AG04450 (cell line): ENCODE data around the gene MOV10L1. TPM values are rescaled to one million over a fixed set of nuclear protein-coding genes. Genes with fewer than 3 reads are reported as not detected.

ENCODE experiments used
- CTCF ChIA-PET: fragments of 300-600, 350-600 bp; formaldehyde crosslinking; extraction: SDS; loops from one replicate; lab custom pipeline; 2022; ENCODE audit warnings: antibody characterized with exemption, inconsistent platforms; lab: Charles Lee
- POLR2A ChIA-PET: fragments of 350-600 bp; formaldehyde crosslinking; extraction: SDS; loops from one replicate; lab custom pipeline; 2021; ENCODE audit warnings: antibody characterized with exemption, inconsistent platforms; lab: Yijun Ruan, JAX
- DNase-seq: peaks from one replicate; pipeline ENCODE4 v3.0.0-alpha.2; 2011; ENCODE audit warnings: low read depth, low spot score
- H3K27ac ChIP-seq: one replicate; pipeline ENCODE4 v1.5.1; 2012; ENCODE audit warnings: low read depth, low read length, control low read depth
- H3K27me3 ChIP-seq: one replicate; pipeline ENCODE4 v1.6.0; 2012; ENCODE audit warnings: low read length; ENCODE audit not compliant: control insufficient read depth, insufficient read depth
- H3K4me3 ChIP-seq: 2 replicates; pipeline ENCODE4 v1.5.1; 2011; ENCODE audit warnings: mild to moderate bottlenecking, low read depth, low read length, control low read depth
- H3K9me3 ChIP-seq: 2 replicates; pipeline ENCODE4 v1.5.1; 2012; ENCODE audit warnings: low read length; ENCODE audit not compliant: control insufficient read depth, insufficient read depth
- polyA plus RNA-seq: library from polyadenylated mRNA; depleted of rRNA; stranded (reverse); fragments of >200 nt; gene quantifications from 2 replicates; pipeline ENCODE4 v1.2.3, GENCODE V29; 2011
- TF ChIP-seq, protein P1 (sequence below): IDR thresholded peaks from 2 replicates; pipeline ENCODE4 v1.5.1; 2011; ENCODE audit warnings: low read depth, low read length, control low read depth, inconsistent platforms

MOV10L1 gene
- polyA plus RNA-seq, 1 experiment, result 4.2 TPM

GRCh38 chr22:50078246-50078645 is 11.6 kb upstream of the MOV10L1 start:
- TF ChIP-seq, protein P1, sequence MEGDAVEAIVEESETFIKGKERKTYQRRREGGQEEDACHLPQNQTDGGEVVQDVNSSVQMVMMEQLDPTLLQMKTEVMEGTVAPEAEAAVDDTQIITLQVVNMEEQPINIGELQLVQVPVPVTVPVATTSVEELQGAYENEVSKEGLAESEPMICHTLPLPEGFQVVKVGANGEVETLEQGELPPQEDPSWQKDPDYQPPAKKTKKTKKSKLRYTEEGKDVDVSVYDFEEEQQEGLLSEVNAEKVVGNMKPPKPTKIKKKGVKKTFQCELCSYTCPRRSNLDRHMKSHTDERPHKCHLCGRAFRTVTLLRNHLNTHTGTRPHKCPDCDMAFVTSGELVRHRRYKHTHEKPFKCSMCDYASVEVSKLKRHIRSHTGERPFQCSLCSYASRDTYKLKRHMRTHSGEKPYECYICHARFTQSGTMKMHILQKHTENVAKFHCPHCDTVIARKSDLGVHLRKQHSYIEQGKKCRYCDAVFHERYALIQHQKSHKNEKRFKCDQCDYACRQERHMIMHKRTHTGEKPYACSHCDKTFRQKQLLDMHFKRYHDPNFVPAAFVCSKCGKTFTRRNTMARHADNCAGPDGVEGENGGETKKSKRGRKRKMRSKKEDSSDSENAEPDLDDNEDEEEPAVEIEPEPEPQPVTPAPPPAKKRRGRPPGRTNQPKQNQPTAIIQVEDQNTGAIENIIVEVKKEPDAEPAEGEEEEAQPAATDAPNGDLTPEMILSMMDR, result no peak
- no peaks in the 10 kb centered on the region; the same call in 1 of the 2 replicates for H3K9me3 ChIP-seq
- ChIA-PET POLR2A (no interaction called here), CTCF (no interaction called here)
- H3K4me3 ChIP-seq, result no peak overlapping the region
- no peak for DNase-seq
- peaks cover 6% of the 10 kb centered on the region for H3K27me3 ChIP-seq
- no peak overlapping the region for H3K27ac ChIP-seq

GRCh38 chr22:50078761-50079160 is 11.0 kb upstream of the MOV10L1 start:
- POLR2A ChIA-PET, result interaction anchor here (0.7 kb wide), 1 partner anchor 141 kb away, joined by 12 read pairs; no protein-coding TSS in a partner anchor
- CTCF ChIA-PET, result interaction anchor here (0.7 kb wide), 1 partner anchor 224 kb away, joined by 6 read pairs; no protein-coding TSS in a partner anchor
- H3K4me3 ChIP-seq, result no peak overlapping the region
- no peak for DNase-seq
- H3K27me3 ChIP-seq, result peaks cover 6% of the 10 kb centered on the region
- no peaks in the 10 kb centered on the region; the same call in 1 of the 2 replicates for H3K9me3 ChIP-seq
- TF ChIP-seq, protein P1, result no peak
- no peak overlapping the region for H3K27ac ChIP-seq

DNA sequence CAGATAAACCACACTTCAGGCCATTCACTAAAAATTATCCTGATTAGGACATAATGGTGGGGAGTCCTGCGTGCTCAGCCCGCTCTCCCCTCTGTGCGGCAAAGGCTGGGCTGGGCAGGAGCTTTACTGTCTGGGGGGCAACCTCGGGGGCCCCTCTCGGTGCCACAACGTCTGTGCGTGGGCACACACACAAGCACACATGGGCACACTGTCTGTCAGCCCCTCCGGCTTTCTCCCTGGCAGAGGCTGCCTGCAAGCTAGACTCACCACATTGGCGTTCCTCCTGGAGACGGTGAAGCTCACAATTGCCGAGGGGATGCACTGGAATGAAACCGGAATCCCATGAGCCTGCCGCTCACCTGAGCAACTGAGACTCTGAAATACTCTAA is 9.7 kb upstream of the MOV10L1 start:
- Histone ChIP-seq H3K27me3 (peaks cover 9% of the 10 kb centered on the region), H3K27ac (no peak overlapping the region), H3K9me3 (no peaks in the 10 kb centered on the region; the same call in 1 of the 2 replicates), H3K4me3 (no peak overlapping the region)
- ChIA-PET POLR2A (no interaction called here), CTCF (no interaction called here)
- TF ChIP-seq, protein P1, result no peak
- DNase-seq, result no peak

DNA sequence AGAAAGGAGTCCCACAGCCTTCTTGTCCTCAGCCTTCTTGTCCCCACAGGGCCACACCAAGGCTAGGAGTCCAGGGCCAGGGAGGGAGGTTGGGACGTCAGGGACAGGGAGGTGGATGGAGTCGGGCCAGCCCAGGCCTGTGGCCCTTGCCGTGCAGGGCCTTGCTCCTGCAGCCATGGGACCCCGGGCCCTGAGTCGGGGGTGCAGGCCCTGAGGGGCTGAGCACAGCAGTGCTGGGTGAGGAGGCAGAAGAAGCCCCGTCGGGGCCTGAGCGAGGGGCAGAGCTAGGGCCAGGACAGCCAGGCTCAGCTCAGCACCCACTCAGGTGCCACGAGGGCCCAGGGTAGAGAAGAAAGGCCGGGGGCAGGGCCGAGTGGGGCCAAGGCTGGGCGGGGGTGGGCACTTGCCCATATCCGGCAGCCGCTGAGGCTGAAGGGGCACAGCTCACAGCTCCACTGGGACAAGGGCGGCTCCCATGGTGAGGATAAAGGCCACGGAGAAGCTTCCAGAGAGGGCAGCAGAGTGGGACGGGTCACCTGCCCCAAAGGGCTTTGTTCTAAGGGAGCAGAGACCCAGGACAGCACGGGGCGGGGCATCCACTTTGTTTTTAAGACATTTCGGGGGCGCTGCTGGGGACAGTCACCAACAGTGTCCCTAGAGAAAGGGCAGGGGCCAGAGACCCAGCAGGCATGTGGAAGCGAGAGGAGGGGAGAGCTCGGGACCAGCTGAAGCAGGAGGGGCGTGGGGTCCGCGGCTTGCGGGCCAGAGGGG is 8.2 kb upstream of the MOV10L1 start:
- ChIA-PET CTCF (no interaction called here), POLR2A (interaction anchor here (0.6 kb wide), 1 partner anchor 54 kb away, joined by 4 read pairs; no protein-coding TSS in a partner anchor)
- no peak overlapping the region for H3K27ac ChIP-seq
- TF ChIP-seq, protein P1, result no peak
- H3K9me3 ChIP-seq, result peaks cover 2% of the 10 kb centered on the region; the same call in 1 of the 2 replicates
- peaks cover 9% of the 10 kb centered on the region for H3K27me3 ChIP-seq
- DNase-seq, result no peak
- H3K4me3 ChIP-seq, result no peak overlapping the region

DNA sequence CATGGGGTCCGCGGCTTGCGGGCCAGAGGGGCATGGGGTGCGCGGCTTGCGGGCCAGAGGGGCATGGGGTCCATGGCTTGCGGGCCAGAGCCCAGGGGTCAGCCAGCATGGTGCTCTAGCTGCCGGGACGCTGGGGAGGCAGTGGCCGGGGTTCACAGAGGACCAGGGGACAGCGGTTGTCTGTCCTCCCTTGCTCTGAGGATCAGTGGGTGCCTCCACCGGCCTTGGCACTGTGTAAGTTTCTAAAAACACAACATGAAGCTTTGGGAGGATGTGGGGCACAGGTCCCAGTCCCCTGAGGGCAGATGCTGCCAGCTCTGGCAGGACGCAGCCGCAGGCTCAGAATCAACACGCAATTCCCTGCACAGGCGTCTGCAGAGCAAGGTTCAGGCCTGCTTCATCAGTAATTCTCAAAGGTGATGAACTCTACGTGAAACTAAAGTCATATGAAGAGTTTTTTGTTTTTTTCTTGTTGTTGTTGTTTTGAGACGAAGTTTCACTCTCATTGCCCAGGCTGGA is 7.5 kb upstream of the MOV10L1 start:
- ChIA-PET CTCF (no interaction called here), POLR2A (interaction anchor here (0.6 kb wide), 1 partner anchor 55 kb away, joined by 4 read pairs; no protein-coding TSS in a partner anchor)
- TF ChIP-seq, protein P1, result no peak
- Histone ChIP-seq H3K9me3 (peaks cover 6% of the 10 kb centered on the region), H3K27ac (no peak overlapping the region), H3K4me3 (no peak overlapping the region), H3K27me3 (peaks cover 9% of the 10 kb centered on the region)
- DNase-seq, result no peak
